ENCODE results near the gene EXO1. TPM values are rescaled to one million over a fixed set of nuclear protein-coding genes. Genes with fewer than 3 reads are reported as not detected.
"Not testable (repeated sequence)": the region's sequence is repeated elsewhere in the genome, so short reads cannot be mapped to it uniquely, and the experiment has no call there.

EXO1 gene
- total RNA-seq, 2 donors from 2014 or later: 23.7 to 55.0 TPM

DNA sequence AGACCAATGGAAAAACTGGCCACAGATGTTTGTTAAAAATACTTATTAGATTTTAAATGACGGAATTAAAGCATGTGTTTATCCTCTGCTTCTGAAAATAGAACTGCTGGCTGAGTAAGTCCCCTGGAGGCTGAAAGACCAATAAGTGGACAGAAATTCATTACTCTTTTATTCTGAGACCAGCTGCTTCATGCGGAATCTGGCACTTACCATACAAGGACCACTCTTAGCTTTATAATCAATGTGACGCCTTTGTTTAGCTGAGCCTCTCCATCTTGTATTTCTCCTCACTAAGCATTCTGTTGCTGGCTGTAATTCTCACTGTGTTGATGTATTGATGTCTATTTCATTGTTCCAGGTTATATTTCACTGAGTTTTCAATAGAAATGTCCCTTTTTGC lies 6.3 kb upstream of the EXO1 start:
- H3K9me3 Mint-ChIP-seq: no peaks in the 10 kb centered on the region
- H3K4me1 Mint-ChIP-seq (ENCODE audit: low read depth in 2 of 2): no peaks in the 10 kb centered on the region
- no peaks in the 10 kb centered on the region for H3K36me3 Mint-ChIP-seq
- peaks cover 18 to 25% of the 10 kb centered on the region in 2 donors for H3K27me3 Mint-ChIP-seq
- H3K27ac Mint-ChIP-seq: no peak overlapping the region
- ATAC-seq (no peak), DNase-seq (ENCODE audit: low spot score) (no peak)
- no peak overlapping the region for H3K4me3 Mint-ChIP-seq

DNA sequence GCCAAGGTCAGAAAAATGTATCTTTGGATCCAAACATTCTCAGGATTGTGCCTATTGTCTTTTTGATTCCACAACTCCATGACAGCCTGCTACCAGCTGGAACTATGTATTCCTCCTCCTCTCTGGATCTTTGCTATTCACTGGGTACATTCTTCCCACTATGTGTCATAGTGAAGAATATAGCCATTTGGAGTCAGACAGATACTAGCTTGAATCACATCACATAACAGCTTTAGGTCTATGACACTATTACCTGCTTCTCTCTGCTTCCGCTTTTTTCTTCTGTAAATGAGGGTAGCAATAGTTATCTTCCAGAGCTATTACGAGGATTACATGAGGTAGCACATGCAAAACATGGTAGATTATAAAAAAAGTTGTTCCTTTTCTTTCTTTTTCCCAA lies 5.4 kb upstream of the EXO1 start:
- no peaks in the 10 kb centered on the region for H3K9me3 Mint-ChIP-seq
- no peak for ATAC-seq
- DNase-seq (ENCODE audit: low spot score): no peak
- H3K27ac Mint-ChIP-seq: no peak overlapping the region
- peaks cover 15 to 25% of the 10 kb centered on the region in 2 donors for H3K27me3 Mint-ChIP-seq
- H3K4me1 Mint-ChIP-seq (ENCODE audit: low read depth in 2 of 2): peaks cover 4% of the 10 kb centered on the region in 2 donors
- no peak overlapping the region for H3K4me3 Mint-ChIP-seq
- no peaks in the 10 kb centered on the region for H3K36me3 Mint-ChIP-seq

DNA sequence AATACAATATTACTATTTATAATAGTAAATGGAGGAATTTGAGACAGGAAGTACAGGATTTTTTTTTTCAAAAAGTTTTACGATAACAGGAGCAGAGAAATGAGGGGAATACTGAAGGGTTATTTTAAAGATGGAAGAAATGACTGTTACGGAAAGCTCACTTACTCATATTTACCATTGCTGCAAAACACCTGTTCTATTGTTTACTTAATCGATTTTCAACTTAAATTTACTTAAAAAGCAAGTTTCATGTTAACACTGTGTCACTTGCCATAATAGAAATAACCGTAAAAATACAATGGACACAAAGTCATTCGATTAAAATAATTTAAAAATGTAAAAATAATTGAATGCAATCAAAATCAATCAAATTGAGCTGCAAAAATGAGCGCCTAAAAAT lies 3.4 kb upstream of the EXO1 start:
- no peak overlapping the region for H3K27ac Mint-ChIP-seq

DNA sequence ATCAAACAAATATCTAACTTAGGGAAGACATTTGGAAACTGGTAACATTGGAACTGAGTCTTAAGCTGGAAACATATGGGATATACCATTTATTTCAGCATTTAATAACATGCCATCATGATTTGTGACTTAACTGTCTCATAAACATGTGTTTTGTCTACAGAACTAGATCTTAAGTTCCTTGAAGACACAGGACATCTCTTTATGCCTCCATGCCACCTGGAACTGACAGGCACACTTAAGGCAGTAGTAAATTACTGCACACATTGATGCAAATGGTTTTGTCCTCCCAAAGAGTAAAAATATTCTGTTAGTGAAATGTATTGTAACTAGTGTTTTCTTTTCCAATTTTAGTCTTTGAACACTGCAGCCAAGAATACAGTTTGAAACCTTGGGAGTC lies 1.6 kb upstream of the EXO1 start:
- Mint-ChIP-seq H3K36me3 (peaks cover 12% of the 10 kb centered on the region), H3K27ac (no peak overlapping the region), H3K4me1 (ENCODE audit: low read depth in 2 of 2) (peaks cover 18 to 21% of the 10 kb centered on the region in 2 donors), H3K4me3 (peak overlapping the region; percentile 99), H3K27me3 (peaks cover 12 to 16% of the 10 kb centered on the region in 2 donors), H3K9me3 (no peaks in the 10 kb centered on the region)
- DNase-seq (ENCODE audit: low spot score): no peak
- no peak for ATAC-seq

More for the DNA sequence above, 3.4 kb upstream of the EXO1 start:
- Mint-ChIP-seq H3K9me3 (no peaks in the 10 kb centered on the region), H3K27me3 (peaks cover 15 to 25% of the 10 kb centered on the region in 2 donors), H3K36me3 (peaks cover 12% of the 10 kb centered on the region), H3K4me3 (no peak overlapping the region), H3K4me1 (ENCODE audit: low read depth in 2 of 2) (peaks cover 18 to 21% of the 10 kb centered on the region in 2 donors)
- ATAC-seq (no peak), DNase-seq (ENCODE audit: low spot score) (no peak)

DNA sequence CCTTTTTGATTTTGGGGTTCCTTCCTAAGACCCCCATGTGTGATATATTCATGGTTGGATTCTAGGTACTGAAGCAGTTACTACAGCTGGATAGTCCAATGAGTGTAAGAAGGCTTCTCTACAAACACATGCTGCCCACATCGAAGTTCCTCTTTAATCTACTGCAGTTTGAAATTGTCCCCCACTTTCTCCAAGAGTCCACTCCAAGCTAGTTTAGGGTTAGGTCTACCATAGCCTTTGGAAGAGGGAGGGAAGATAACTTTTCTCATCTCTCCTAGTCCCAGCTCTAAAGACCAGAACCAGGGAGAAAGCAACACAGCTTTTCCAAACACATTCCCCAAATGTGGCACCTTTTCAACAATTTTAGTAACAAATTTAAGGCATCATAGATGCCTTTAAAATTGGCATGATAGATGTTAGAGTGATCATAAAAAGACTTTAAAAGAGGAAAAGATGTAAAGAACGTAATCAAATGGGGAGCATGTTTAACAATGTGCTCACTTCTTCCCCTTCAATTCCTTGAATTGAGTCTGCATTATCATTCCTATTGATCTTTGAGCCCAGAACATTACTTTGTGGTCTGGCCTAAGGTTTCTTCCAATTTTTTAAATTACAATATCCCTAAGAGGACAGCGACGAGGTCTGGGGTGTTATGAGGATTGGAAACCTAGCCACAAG lies 1.0 kb upstream of the EXO1 start:
- ATAC-seq: no peak
- Mint-ChIP-seq H3K36me3 (peaks cover 12% of the 10 kb centered on the region), H3K4me1 (ENCODE audit: low read depth in 2 of 2) (peaks cover 18 to 21% of the 10 kb centered on the region in 2 donors), H3K9me3 (no peaks in the 10 kb centered on the region), H3K4me3 (peak overlapping the region; percentile 99), H3K27ac (peak overlapping the region; percentile 96 to 98), H3K27me3 (peaks cover 10 to 16% of the 10 kb centered on the region in 2 donors)
- no peak for DNase-seq (ENCODE audit: low spot score)

DNA sequence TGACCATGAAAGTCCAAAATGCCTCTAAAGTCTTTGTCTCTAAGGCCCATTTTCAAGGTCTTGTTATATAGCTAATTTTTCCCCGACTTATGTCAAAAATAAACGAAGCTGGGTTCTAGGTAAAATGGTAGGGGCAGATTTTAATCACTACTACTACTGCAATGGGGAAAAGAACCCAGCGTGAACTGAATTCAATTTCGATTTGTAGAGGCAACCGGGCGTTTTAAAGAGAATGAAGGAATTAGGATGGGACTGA lies 536 bp upstream of the EXO1 start:
- peaks cover 18 to 21% of the 10 kb centered on the region in 2 donors for H3K4me1 Mint-ChIP-seq (ENCODE audit: low read depth in 2 of 2)
- H3K27me3 Mint-ChIP-seq: peaks cover 9 to 15% of the 10 kb centered on the region in 2 donors
- H3K4me3 Mint-ChIP-seq: peak overlapping the region; percentile 99
- ATAC-seq (no peak), DNase-seq (ENCODE audit: low spot score) (no peak)
- H3K36me3 Mint-ChIP-seq: peaks cover 12% of the 10 kb centered on the region
- H3K27ac Mint-ChIP-seq: peak overlapping the region; percentile 96 to 98
- no peaks in the 10 kb centered on the region for H3K9me3 Mint-ChIP-seq

DNA sequence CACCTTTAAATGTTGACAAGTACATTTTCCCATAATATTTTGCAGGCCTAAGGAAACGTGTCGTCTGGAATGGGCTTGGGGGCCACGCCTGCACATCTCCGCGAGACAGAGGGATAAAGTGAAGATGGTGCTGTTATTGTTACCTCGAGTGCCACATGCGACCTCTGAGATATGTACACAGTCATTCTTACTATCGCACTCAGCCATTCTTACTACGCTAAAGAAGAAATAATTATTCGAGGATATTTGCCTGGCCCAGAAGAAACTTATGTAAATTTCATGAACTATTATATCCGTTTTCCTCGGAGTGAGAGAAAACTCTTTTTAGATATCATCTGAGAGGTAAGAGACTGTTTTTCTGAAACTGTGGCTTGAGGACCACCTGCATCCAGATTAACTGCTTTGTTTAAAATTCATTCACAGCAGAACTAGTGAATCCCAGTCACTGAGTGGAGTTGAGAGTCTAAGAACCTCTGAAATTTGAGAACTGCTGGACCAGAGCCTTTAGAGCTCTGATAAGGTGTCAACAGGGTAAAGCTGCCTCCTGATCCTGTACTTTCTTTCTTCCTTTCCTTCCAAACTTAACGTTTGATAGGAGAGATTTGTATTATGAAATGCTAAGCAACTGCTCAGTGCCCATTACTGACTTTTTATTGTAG lies 811 bp downstream of the EXO1 start:
- ATAC-seq (no peak), DNase-seq (ENCODE audit: low spot score) (no peak)
- H3K4me3 Mint-ChIP-seq: peak overlapping the region; percentile 99
- H3K27ac Mint-ChIP-seq: peak overlapping the region; percentile 96 to 98
- peaks cover 18 to 21% of the 10 kb centered on the region in 2 donors for H3K4me1 Mint-ChIP-seq (ENCODE audit: low read depth in 2 of 2)
- peaks cover 1 to 4% of the 10 kb centered on the region in 2 donors for H3K27me3 Mint-ChIP-seq
- peaks cover 12% of the 10 kb centered on the region for H3K36me3 Mint-ChIP-seq
- no peaks in the 10 kb centered on the region for H3K9me3 Mint-ChIP-seq

DNA sequence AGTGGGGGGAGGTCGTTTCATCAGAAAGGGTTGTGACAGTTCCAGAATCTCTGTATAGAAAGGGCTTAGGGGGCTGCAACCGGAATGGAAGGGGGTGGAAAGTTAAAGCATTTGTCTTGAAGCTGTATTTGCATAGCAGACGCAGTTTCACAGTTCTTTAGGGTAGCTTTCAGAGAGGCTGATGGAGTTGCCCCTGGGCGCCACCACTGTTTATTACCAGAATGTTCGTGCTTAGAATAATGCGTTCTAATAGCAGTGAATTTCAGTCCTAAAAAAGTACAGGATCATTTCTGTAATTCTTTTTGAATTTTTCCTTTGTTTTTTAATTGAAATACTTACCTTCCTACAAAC lies 1.3 kb downstream of the EXO1 start:
- Mint-ChIP-seq H3K27ac (peak overlapping the region; percentile 96 to 98), H3K4me1 (ENCODE audit: low read depth in 2 of 2) (peaks cover 18 to 21% of the 10 kb centered on the region in 2 donors), H3K4me3 (peak overlapping the region; percentile 99), H3K36me3 (peaks cover 12% of the 10 kb centered on the region), H3K9me3 (no peaks in the 10 kb centered on the region), H3K27me3 (no peaks in the 10 kb centered on the region)
- no peak for ATAC-seq
- no peak for DNase-seq (ENCODE audit: low spot score)

DNA sequence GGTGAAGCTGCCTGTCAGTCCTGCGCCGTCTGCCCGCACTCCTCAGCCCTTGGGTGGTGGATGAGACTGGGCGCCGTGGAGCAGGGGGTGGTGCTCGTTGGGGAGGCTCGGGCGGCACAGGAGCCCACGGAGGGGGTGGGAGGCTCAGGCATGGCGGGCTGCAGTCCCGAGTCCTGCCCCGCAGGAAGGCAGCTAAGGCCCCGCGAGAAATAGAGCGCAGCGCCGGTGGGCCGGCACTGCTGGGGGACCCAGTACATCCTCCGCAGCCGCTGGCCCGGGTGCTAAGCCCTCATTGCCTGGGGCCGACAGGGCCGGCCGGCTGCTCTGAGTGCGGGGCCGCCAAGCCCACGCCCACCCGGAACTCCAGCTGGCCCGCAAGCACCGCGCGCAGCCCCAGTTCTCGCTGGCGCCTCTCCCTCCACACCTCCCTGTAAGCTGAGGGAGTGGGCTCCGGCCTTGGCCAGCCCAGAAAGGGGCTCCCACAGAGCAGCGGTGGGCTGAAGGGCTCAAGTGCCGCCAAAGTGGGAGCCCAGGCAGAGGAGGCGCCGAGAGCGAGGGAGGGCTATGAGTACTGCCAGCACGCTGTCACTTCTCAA lies 7.6 kb downstream of the EXO1 start:
- DNase-seq (ENCODE audit: low spot score); H3K4me3 Mint-ChIP-seq; H3K4me1 Mint-ChIP-seq (ENCODE audit: low read depth in 2 of 2); H3K36me3 Mint-ChIP-seq; H3K27me3 Mint-ChIP-seq; H3K27ac Mint-ChIP-seq; ATAC-seq; H3K9me3 Mint-ChIP-seq: not testable (repeated sequence)

DNA sequence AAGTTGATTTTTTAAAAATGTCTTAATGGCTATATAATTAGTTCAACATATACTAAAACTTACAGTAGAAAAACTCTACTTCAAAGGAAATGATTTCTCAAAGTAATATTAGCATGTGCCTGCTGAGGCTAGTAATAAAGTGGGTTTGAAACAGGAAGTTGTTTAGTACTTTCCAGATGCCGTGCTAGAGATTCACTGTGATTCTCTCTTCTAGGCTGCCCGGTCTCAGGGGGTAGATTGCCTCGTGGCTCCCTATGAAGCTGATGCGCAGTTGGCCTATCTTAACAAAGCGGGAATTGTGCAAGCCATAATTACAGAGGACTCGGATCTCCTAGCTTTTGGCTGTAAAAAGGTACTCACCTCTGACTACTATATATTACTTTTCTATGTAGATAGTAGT lies 9.1 kb downstream of the EXO1 start:
- Mint-ChIP-seq H3K27ac (no peak overlapping the region), H3K4me1 (ENCODE audit: low read depth in 2 of 2) (no peaks in the 10 kb centered on the region), H3K27me3 (no peaks in the 10 kb centered on the region), H3K4me3 (no peak overlapping the region), H3K36me3 (peaks cover 7% of the 10 kb centered on the region), H3K9me3 (no peaks in the 10 kb centered on the region)
- ATAC-seq: no peak
- DNase-seq (ENCODE audit: low spot score): no peak

DNA sequence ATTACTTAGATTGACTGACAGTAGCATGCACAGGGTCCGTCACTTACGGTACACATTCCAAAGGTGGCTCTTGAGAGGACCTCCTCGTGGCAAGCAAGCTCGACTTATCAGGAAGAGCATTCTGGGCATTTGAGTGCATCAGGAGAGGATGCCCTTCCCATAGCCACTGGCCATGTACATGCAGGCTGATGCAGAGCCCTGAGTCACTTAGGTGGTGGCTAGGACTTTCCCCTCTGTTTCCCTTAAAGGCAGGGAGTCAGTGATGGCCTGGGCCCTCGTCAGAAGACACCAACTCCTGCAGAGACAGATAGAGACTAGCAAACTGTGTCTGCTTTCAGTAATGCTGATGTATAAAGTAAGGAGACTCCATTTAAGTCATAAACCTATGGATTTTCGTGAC lies 12.9 kb downstream of the EXO1 start:
- Mint-ChIP-seq H3K36me3 (peaks cover 13% of the 10 kb centered on the region), H3K27ac (no peak overlapping the region), H3K4me1 (ENCODE audit: low read depth in 2 of 2) (no peaks in the 10 kb centered on the region), H3K9me3 (no peaks in the 10 kb centered on the region), H3K4me3 (no peak overlapping the region), H3K27me3 (no peaks in the 10 kb centered on the region)
- ATAC-seq (no peak), DNase-seq (ENCODE audit: low spot score) (no peak)

DNA sequence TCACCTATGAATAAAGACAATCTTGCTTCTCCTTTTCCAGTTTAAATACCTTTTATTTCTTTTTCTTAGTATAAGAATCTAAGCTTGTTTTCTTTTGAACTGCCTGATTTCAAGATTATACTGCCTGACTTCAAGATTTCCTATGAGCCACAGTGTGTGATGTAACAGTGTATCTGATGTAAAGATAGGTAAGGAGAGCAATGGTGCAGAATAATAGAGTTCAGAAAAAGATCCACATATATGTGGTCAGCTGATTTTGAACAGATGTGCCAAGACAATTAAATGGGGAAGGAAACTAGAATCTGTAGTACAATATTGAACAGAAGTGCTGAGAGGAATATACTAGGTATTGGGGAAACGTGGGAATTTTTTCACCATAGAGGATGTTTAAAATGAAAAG lies 21.0 kb downstream of the EXO1 start:
- no peaks in the 10 kb centered on the region for H3K9me3 Mint-ChIP-seq
- peaks cover 0 to 4% of the 10 kb centered on the region in 2 donors for H3K4me1 Mint-ChIP-seq (ENCODE audit: low read depth in 2 of 2)
- H3K27me3 Mint-ChIP-seq: no peaks in the 10 kb centered on the region
- no peak overlapping the region for H3K27ac Mint-ChIP-seq
- peaks cover 9% of the 10 kb centered on the region for H3K36me3 Mint-ChIP-seq
- no peak overlapping the region for H3K4me3 Mint-ChIP-seq
- no peak for ATAC-seq
- no peak for DNase-seq (ENCODE audit: low spot score)

DNA sequence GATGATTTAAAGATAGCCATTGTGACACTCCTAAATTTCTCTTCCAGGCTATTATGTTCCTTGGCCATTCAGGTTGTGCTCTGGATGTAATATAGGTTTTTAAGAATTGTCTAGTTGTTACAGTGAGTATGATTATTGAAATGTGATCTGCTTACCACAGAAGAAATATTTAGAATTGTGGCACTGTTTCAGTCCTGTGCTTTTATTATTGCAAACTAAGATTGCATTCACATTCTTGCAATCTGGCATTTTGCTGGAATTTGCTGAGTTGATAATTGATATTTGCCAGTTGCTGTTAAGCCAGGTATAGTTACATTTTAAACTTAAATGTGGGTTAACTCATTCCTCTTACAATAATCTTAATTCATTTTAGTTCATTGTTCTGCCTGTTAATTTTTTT lies 22.3 kb downstream of the EXO1 start:
- no peak for DNase-seq (ENCODE audit: low spot score)
- H3K4me1 Mint-ChIP-seq (ENCODE audit: low read depth in 2 of 2): peaks cover 0 to 4% of the 10 kb centered on the region in 2 donors
- no peak for ATAC-seq
- peaks cover 9% of the 10 kb centered on the region for H3K36me3 Mint-ChIP-seq
- no peaks in the 10 kb centered on the region for H3K27me3 Mint-ChIP-seq
- no peaks in the 10 kb centered on the region for H3K9me3 Mint-ChIP-seq
- H3K27ac Mint-ChIP-seq: no peak overlapping the region
- no peak overlapping the region for H3K4me3 Mint-ChIP-seq

DNA sequence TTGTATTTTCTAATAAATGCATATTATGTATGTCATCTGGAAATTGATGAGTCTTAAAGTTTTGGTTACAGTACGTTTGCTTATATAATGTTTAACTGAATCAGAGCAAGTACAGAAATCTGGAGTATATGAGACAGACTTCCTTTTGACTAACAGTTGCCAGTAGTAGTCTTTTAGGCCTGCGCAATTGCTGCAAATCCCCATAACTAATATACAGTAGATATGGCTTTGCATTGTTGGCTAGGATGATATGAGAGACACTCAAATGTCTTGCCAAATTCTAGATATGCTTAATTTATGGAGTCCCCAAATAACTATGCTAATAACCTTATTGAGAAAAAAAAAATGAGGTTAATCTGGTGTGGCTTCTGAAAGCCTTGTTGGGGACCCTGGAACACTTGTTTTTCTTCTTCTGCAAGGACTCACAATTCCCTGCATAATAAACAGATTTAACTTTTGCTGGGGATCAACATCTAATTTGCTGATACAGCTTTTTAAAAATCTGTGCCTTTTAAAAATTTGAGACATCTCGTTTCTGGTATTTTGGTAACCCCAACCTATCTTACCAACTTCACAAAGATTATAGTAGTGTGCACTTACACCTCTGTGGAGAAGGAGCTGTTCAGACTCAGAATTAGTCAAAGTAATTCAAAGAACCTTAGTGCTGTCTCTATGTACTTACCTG lies 22.9 kb downstream of the EXO1 start:
- Mint-ChIP-seq H3K4me1 (ENCODE audit: low read depth in 2 of 2) (peaks cover 0 to 4% of the 10 kb centered on the region in 2 donors), H3K36me3 (peaks cover 9% of the 10 kb centered on the region), H3K27ac (no peak overlapping the region), H3K4me3 (no peak overlapping the region), H3K9me3 (no peaks in the 10 kb centered on the region), H3K27me3 (no peaks in the 10 kb centered on the region)
- DNase-seq (ENCODE audit: low spot score) (no peak), ATAC-seq (no peak)

All from natural killer cell treated with Interleukin-12 subunit alpha and Interleukin-12 subunit beta and Interleukin-15 and Interleukin-18, amount 100 ng/mL, for 72 hours (primary cell).